Thoracic aorta (tissue), 2 donors: ENCODE measurements around the gene LZTS3. TPM values are rescaled to one million over a fixed set of nuclear protein-coding genes. Genes with fewer than 3 reads are reported as not detected.

Source experiments
- ATAC-seq: fragments of 150-250 bp; one replicate; pipeline ENCODE4 v1.8.0; 2017; ENCODE audit warnings: low read depth; ENCODE audit not compliant: insufficient number of reproducible peaks, low FRiP score
- DNase-seq: peaks from one replicate; pipeline ENCODE4 v3.0.0-alpha.2; 2020; ENCODE audit warnings: low spot score
- H3K27ac ChIP-seq, 2 donors: fragments of 200-600 bp; sonication (generic); 1 replicate in 1 of 2; 2 replicates in 1 of 2; pipeline ENCODE4 v1.5.1; 2016; ENCODE audit warnings: mild to moderate bottlenecking in 2 of 2, moderate library complexity in 2 of 2
- H3K27me3 ChIP-seq: fragments of 200-600 bp; sonication (generic); replicated peaks from 2 replicates; pipeline ENCODE4 v1.6.0; 2016; ENCODE audit warnings: mild to moderate bottlenecking; ENCODE audit not compliant: insufficient read depth
- H3K36me3 ChIP-seq: fragments of 200-600 bp; sonication (generic); one replicate; pipeline ENCODE4 v1.5.1; 2016
- H3K4me1 ChIP-seq, 2 donors: fragments of 200-600 bp; sonication (generic); 1 replicate in 1 of 2; 2 replicates in 1 of 2; pipeline versions ENCODE4 v1.5.1 to v1.6.0; 2016; ENCODE audit warnings: low read depth in 2 of 2, mild to moderate bottlenecking in 1 of 2; ENCODE audit not compliant: control insufficient read depth in 1 of 2
- H3K4me3 ChIP-seq: fragments of 200-600 bp; sonication (generic); 2 replicates; pipeline ENCODE4 v1.5.1; 2016; ENCODE audit warnings: mild to moderate bottlenecking
- H3K9me3 ChIP-seq: fragments of 200-600 bp; sonication (generic); 2 replicates; pipeline ENCODE4 v1.5.1; 2016
- CTCF ChIP-seq: fragments of 200-600 bp; sonication (generic); IDR thresholded peaks from one replicate; pipeline ENCODE4 v1.5.1; 2019; ENCODE audit warnings: antibody characterized with exemption
- total RNA-seq, 2 donors: library from RNA; depleted of rRNA; stranded (reverse); fragments of >200 nt; gene quantifications; one replicate each; pipeline versions ENCODE4 v1.1.0 to v1.2.3, GENCODE V29; 2016

The LZTS3 gene
- total RNA-seq, 2 donors from 2014 or later, result 9.5 to 18.1 TPM

- peak overlapping the region; percentile 78 to 88 for H3K27ac ChIP-seq
- H3K9me3 ChIP-seq, result no peaks in the 10 kb centered on the region
- no peak for TF ChIP-seq CTCF
- peaks cover 3 to 20% of the 10 kb centered on the region in 2 donors for H3K4me1 ChIP-seq
- DNase-seq, result no peak
- H3K36me3 ChIP-seq, result peaks cover 18% of the 10 kb centered on the region
- no peaks in the 10 kb centered on the region for H3K27me3 ChIP-seq
- H3K4me3 ChIP-seq, result peak overlapping the region; percentile 84
- peak; percentile 19 for ATAC-seq
Observed at GRCh38 chr20:3203315-3204123, 30.2 kb upstream of the LZTS3 start.

- no peak for ATAC-seq
- peak overlapping the region; percentile 78 to 88 for H3K27ac ChIP-seq
Observed at GRCh38 chr20:3202965-3203314, 29.6 kb upstream of the LZTS3 start.

GRCh38 chr20:3199976-3200755 is 26.8 kb upstream of the LZTS3 start:
- H3K27ac ChIP-seq, result no peak overlapping the region
- TF ChIP-seq CTCF, result no peak
- no peak overlapping the region for H3K4me3 ChIP-seq
- no peaks in the 10 kb centered on the region for H3K27me3 ChIP-seq
- H3K36me3 ChIP-seq, result peaks cover 33% of the 10 kb centered on the region
- DNase-seq (no peak), ATAC-seq (no peak)
- no peaks in the 10 kb centered on the region for H3K9me3 ChIP-seq
- peaks cover 3 to 15% of the 10 kb centered on the region in 2 donors for H3K4me1 ChIP-seq

More at GRCh38 chr20:3202965-3203314, 29.6 kb upstream of the LZTS3 start:
- no peak for TF ChIP-seq CTCF
- DNase-seq, result no peak
- H3K36me3 ChIP-seq, result peaks cover 18% of the 10 kb centered on the region
- H3K27me3 ChIP-seq, result no peaks in the 10 kb centered on the region
- no peaks in the 10 kb centered on the region for H3K9me3 ChIP-seq
- H3K4me3 ChIP-seq, result peak overlapping the region; percentile 84
- H3K4me1 ChIP-seq, result peaks cover 3 to 15% of the 10 kb centered on the region in 2 donors

- no peak overlapping the region for H3K27ac ChIP-seq
- peaks cover 3 to 15% of the 10 kb centered on the region in 2 donors for H3K4me1 ChIP-seq
- no peak overlapping the region for H3K4me3 ChIP-seq
- no peak for ATAC-seq
- DNase-seq, result no peak
- TF ChIP-seq CTCF, result no peak
- no peaks in the 10 kb centered on the region for H3K9me3 ChIP-seq
- H3K27me3 ChIP-seq, result no peaks in the 10 kb centered on the region
- H3K36me3 ChIP-seq, result peaks cover 43% of the 10 kb centered on the region
Observed at GRCh38 chr20:3199206-3199605, 25.9 kb upstream of the LZTS3 start.

- peaks cover 78% of the 10 kb centered on the region for H3K36me3 ChIP-seq
- DNase-seq, result no peak
Observed at GRCh38 chr20:3195590-3196237, 22.4 kb upstream of the LZTS3 start.

More at GRCh38 chr20:3195590-3196237, 22.4 kb upstream of the LZTS3 start:
- Histone ChIP-seq H3K4me1 (no peaks in the 10 kb centered on the region), H3K4me3 (no peak overlapping the region), H3K27ac (no peak overlapping the region), H3K27me3 (no peaks in the 10 kb centered on the region), H3K9me3 (no peaks in the 10 kb centered on the region)
- no peak for ATAC-seq
- TF ChIP-seq CTCF, result no peak
